Stimulated activated CD4-positive, alpha-beta T cell treated with anti-CD3 and anti-CD28 coated beads, Interleukin-2, amount 100 ng/mL, for 4 hours (primary cell): Measurements from ENCODE around the gene TCF7L2.
"Not testable (repeated sequence)": the region's sequence is repeated elsewhere in the genome, so short reads cannot be mapped to it uniquely, and the experiment has no call there.

ENCODE experiments used
- DNase-seq: peaks from one replicate; pipeline ENCODE4 v3.0.0-alpha.2; 2020; ENCODE audit warnings: low read depth

Gene TCF7L2

DNA sequence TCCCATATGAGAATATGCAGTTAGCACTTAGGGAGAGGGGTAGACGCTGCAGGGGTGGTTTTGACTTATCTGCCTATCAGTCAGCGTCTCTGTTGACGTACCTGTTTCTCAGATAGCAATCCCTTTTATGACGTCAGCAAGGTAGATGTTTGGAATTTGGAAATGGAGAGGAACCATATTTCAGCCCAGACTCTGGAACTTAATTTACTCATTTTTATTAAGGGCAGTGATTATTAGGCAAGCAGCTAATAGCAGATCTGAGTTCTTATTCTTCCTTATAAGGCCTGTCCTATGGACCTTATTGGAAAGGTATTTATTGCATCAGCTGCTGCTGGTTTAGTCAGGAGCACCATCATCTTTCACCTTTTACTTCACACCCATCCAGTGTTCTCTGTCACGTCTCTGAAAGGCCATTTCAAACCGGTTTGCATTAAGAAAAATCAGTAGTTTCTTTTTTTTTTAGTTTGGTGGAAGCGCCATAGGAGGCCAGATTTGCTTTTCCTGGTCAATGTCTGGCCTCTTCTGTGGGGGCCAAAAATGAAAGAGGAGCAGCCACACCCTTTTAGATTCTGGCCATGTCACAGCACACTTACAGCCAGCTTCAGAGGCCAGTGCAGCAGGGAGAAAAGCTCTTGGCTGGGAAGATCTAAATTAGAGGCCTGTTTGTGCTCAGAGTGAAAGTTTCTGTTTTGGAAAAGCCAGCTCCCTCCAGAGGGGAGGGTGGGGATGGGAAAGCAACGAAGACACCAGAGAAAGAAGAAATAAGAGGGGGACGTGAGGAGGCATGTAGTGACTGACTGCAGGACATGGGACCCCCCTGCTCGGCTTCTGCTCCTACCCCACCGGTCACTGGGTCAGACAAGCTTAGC lies 146.3 kb downstream of the TCF7L2 start:
- no peak for DNase-seq

DNA sequence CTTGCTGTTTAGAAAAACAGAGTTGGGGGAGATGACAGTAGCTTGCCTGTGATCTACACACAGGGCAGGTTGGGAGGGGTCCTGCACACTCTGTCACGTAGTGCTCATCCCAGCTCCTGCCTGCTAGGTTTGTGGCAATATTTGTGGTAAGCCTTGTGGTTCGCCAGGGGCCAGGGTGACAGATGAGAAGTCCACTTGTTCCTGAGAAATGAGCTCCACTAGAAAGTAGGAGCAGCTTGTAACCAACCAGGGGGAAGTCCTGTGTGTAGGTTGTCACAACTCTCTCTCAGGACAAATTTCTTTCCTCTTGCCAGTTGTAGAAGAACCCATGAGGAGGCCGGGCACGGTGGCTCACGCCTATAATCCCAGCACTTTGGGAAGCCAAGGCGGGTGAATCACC lies 147.0 kb downstream of the TCF7L2 start:
- no peak for DNase-seq

GRCh38 chr10:113099431-113100183 lies 149.6 kb downstream of the TCF7L2 start:
- no peak for DNase-seq

DNA sequence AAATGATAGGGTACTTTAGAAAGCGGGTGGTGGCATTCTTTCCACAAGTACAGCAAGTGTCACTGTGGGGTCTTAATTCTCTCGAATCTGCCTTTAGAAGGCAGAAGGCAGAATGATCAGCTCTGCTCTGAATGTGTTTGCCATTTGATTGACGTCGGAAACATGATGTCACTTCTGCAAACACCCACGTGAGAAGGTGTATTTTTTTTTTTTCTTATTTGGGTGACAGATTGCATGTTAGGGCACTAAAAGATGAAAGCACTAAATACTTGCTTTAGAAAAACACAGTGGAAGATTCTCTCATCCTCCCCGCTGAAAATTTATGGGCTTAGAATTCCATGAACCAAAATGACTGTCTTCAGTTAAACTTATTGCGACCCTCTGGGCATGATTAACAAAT lies 150.2 kb downstream of the TCF7L2 start:
- no peak for DNase-seq

DNA sequence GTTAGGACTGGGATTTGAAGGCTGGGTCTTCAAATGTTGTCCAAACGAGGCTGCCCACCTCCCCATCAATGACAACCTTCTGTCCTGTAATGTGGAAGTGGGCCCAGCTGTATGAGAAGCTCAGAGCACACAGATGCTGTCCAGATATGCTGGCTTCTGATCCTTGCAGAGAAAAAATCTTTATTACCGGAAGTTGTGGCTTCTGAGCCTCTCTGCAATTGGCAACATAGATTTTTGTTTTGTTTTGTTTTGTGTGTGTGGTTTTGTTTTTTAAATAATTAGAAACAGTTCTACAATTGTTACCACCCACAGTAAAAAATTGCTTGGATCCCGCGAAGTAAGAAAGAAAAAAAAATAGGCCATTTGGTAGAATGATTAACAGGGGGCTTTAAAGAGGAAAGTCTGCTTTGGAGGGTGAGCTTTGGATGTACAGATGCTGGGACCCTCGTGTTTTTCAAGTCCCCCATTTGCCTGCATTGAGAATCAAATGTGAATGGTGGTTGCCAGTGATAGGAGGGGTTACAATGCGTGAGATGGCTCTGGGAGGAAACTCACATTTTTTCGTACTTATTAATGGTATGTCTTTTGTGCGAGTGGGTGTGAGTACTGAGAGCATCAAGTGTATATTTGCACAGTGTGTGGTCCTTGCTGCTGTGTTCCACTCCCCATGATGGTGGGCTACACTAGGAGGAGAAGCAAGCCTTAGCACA lies 153.2 kb downstream of the TCF7L2 start:
- no peak for DNase-seq

DNA sequence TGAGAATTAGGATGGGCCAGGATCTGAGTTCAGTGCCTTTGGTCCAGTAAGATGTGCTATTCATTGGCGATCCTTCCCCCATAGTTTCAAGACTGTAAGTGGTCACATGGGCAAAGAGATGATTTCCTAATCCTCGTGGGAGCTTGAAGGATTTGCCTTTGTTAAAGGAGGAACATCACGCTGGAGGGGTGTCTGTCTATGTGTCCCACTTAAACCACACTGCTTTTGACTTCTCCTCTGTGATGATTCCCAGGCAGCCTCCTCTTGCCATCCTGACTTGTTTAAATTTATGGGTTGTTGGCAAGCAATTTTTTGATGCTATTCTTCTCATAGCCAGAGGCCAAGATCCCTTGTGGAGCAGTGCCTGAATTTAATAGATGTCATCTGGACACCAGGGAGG lies 154.0 kb downstream of the TCF7L2 start:
- DNase-seq: no peak

GRCh38 chr10:113108194-113108835 lies 158.3 kb downstream of the TCF7L2 start:
- DNase-seq: no peak

- no peak for DNase-seq
Measured at GRCh38 chr10:113108948-113109347, 158.9 kb downstream of the TCF7L2 start.

- DNase-seq: not testable (repeated sequence)
Measured at GRCh38 chr10:113109482-113109881, 159.4 kb downstream of the TCF7L2 start.

DNA sequence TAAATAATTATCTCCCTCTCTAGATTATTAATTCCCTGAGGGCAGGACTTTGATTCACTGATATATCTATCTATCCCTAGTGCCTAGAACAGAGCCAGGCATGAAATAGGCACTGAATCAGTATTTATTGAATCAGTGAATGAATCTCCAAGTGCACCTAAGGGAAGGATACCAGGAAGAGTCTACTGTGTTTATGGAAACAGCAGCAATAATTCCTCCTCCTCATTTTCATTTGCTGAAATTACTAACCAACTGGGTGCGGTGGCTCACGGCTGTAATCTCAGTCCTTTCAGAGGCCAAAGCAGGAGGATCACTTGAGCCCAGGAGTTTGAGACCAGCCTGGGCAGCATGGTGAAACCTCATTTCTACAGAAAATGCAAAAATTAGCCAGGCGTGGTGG lies 161.2 kb downstream of the TCF7L2 start:
- DNase-seq: no peak

- DNase-seq: no peak
Measured at GRCh38 chr10:113111900-113112853, 162.1 kb downstream of the TCF7L2 start.

GRCh38 chr10:113113241-113113640 lies 163.2 kb downstream of the TCF7L2 start:
- no peak for DNase-seq

GRCh38 chr10:113113918-113114317 lies 163.9 kb downstream of the TCF7L2 start:
- DNase-seq: no peak

DNA sequence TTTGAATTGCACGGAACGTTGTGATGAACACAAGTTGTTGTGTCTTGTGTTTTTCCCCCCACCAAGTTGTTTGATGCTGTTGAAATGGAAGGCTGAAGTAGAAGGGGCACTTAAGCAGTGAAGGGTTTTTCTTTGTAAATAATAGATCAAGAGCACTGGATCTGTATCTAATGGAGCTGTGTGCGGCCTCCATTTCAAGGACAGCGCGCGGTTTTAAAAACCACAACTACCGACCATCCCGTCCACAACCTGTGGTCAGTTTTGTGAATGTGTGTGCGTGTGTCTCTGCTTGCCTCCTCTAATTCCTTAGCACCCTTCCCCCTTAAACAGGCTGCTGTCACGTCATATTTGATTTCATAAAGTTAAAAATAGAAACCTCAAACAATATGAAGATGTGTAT lies 165.5 kb downstream of the TCF7L2 start:
- no peak for DNase-seq

GRCh38 chr10:113118882-113119281 lies 168.8 kb downstream of the TCF7L2 start:
- DNase-seq: no peak

- DNase-seq: no peak
Measured at GRCh38 chr10:113119801-113120200, 169.8 kb downstream of the TCF7L2 start.

GRCh38 chr10:113121153-113121552 lies 171.1 kb downstream of the TCF7L2 start:
- DNase-seq: no peak

- DNase-seq: no peak
Measured at GRCh38 chr10:113122947-113123346, 172.9 kb downstream of the TCF7L2 start.

DNA sequence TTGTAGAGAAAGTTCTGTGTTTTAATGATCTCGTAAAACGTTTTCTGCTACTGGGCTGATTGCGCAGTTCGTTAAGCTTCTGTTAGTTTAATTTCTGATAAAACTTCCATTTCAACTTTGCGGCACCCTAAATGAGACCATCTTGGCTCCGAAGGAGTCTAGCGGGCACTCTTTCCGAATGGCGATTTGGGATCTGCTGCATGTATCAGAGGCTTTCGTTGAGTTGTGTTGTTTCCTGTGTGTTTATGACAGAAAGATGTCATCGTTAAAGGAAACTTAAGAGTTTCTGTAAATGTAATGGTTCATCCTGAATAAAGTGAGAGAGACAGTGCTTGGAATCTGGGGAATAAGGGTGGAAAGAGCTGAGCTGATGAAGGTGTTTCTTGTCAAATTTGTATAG lies 174.7 kb downstream of the TCF7L2 start:
- DNase-seq: no peak

DNA sequence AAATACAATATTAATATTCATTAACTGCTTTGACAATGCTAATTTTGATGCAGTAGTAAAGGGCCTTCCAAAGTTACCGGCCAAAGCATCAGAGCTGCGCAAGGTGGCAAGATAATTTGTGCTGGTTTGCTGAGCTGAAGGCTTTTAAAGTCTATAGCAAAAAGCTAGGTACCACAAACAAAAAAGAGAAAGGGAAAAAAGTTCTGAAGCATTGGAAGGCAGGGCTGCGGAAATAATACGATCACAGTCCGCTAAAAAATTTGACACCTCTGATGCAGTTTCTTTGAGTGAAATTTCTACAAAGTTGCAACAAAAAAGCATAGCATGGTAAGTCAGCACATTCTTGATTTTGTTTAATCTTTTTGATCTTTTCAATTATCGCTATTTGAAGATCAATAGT lies 175.6 kb downstream of the TCF7L2 start:
- DNase-seq: no peak
